ENCODE measurements around the gene ZNF682. TPM values are rescaled to one million over a fixed set of nuclear protein-coding genes. Genes with fewer than 3 reads are reported as not detected.

ZNF682 gene
- total and polyA plus RNA-seq, 2 of the 13 experiments (the other 11 are each of a cell fraction or from before 2014, with no cell fraction given), result 2.0 to 7.2 TPM

DNA sequence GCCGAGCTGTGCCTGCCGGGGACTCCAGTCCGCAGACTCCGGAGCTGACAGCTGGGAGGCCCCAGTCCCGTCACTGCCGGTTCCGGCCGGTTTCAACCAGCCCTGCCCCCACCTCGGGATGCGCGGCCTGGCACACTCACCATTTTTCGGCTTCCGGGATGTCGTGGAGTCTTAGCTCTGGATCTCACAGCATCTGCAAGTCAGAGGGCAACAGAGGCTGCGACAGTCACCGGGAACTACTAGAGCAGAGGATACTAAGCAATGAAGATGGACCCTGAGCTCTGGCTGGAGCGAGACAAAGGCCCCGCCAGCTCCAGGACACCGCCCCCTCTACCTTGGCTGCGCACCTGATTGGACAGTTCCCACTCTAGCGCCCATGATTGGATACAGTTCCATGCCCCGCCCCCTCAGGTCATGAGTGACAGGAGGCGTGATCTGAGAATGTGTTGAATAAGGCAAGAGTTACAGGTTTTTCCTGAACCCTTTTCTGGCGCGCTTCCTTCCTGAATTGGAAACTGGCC lies at the start of gene ZNF682 (continued):
- TF ChIP-seq ZNF296 (CRISPR knock-in tag; conservative IDR thresholded peaks at IDR 0.05) (no peak), CBX2 (IDR thresholded peaks at IDR 0.05; ENCODE audit: low read depth, low read length) (no peak), CBX2 (CRISPR knock-in tag; IDR thresholded peaks at IDR 0.05; ENCODE audit: low read depth) (no peak), PRDM10 (CRISPR knock-in tag; IDR thresholded peaks at IDR 0.05; ENCODE audit: low read depth) (no peak), GPN1 (CRISPR knock-in tag; IDR thresholded peaks at IDR 0.05; ENCODE audit: borderline replicate concordance) (no peak), RARG (CRISPR knock-in tag; IDR thresholded peaks at IDR 0.05; ENCODE audit: low read depth) (no peak), ZNF460 (CRISPR knock-in tag; IDR thresholded peaks at IDR 0.05; ENCODE audit: borderline replicate concordance) (no peak), ZNF773 (CRISPR knock-in tag; IDR thresholded peaks at IDR 0.05; ENCODE audit: borderline replicate concordance) (no peak), ZNF678 (CRISPR knock-in tag; IDR thresholded peaks at IDR 0.05) (no peak), ZNF432 (CRISPR knock-in tag; IDR thresholded peaks at IDR 0.05; ENCODE audit: borderline replicate concordance) (no peak), DR1 (CRISPR knock-in tag; IDR thresholded peaks at IDR 0.05) (0 out of 2 replicates have a peak, but pooled peaks have one; percentile 27), ZNF225 (CRISPR knock-in tag; IDR thresholded peaks at IDR 0.05) (no peak), XRCC5 (optimal IDR thresholded peaks at IDR 0.05; ENCODE audit: low read length) (no peak), PCBP2 (optimal IDR thresholded peaks at IDR 0.05; ENCODE audit: low read depth, low read length, poor library complexity, severe bottlenecking) (no peak), ZBTB2 (CRISPR knock-in tag; IDR thresholded peaks at IDR 0.05; ENCODE audit: low read depth) (no peak), BRD4 (CRISPR knock-in tag; IDR thresholded peaks at IDR 0.05) (no peak), FOXO1 (CRISPR knock-in tag; IDR thresholded peaks at IDR 0.05) (no peak), ARNT2 (CRISPR knock-in tag; IDR thresholded peaks at IDR 0.05; ENCODE audit: low read depth) (no peak), REXO4 (CRISPR knock-in tag; IDR thresholded peaks at IDR 0.05; ENCODE audit: borderline replicate concordance) (no peak), ZNF383 (CRISPR knock-in tag; IDR thresholded peaks at IDR 0.05; ENCODE audit: borderline replicate concordance) (no peak), ZNF776 (CRISPR knock-in tag; IDR thresholded peaks at IDR 0.05) (no peak), NR3C1 (CRISPR knock-in tag; IDR thresholded peaks at IDR 0.05) (no peak), AHR (CRISPR knock-in tag; IDR thresholded peaks at IDR 0.05) (no peak)
- TF ChIP-seq, protein P1, sequence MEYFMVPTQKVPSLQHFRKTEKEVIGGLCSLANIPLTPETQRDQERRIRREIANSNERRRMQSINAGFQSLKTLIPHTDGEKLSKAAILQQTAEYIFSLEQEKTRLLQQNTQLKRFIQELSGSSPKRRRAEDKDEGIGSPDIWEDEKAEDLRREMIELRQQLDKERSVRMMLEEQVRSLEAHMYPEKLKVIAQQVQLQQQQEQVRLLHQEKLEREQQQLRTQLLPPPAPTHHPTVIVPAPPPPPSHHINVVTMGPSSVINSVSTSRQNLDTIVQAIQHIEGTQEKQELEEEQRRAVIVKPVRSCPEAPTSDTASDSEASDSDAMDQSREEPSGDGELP (IDR thresholded peaks at IDR 0.05; ENCODE audit: borderline replicate concordance, low read depth), result peak; percentile 73; the same call in 1 of the 2 replicates
- TF ChIP-seq, protein P2, sequence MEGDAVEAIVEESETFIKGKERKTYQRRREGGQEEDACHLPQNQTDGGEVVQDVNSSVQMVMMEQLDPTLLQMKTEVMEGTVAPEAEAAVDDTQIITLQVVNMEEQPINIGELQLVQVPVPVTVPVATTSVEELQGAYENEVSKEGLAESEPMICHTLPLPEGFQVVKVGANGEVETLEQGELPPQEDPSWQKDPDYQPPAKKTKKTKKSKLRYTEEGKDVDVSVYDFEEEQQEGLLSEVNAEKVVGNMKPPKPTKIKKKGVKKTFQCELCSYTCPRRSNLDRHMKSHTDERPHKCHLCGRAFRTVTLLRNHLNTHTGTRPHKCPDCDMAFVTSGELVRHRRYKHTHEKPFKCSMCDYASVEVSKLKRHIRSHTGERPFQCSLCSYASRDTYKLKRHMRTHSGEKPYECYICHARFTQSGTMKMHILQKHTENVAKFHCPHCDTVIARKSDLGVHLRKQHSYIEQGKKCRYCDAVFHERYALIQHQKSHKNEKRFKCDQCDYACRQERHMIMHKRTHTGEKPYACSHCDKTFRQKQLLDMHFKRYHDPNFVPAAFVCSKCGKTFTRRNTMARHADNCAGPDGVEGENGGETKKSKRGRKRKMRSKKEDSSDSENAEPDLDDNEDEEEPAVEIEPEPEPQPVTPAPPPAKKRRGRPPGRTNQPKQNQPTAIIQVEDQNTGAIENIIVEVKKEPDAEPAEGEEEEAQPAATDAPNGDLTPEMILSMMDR (CRISPR knock-in tag; IDR thresholded peaks at IDR 0.05), result no peak

Measured in HepG2 (cell line).